Measurements from ENCODE around the gene SAYSD1. TPM values are rescaled to one million over a fixed set of nuclear protein-coding genes. Genes with fewer than 3 reads are reported as not detected.
A peak's percentile ranks its signal among the peaks of the same experiment; 100 is the strongest.

Gene SAYSD1
- polyA plus RNA-seq (2011; rRNA removed) (10.2 and 12.8 TPM in 2 replicates), polyA minus RNA-seq (2011; rRNA and poly(A)+ RNA removed) (7.1 and 7.6 TPM in 2 replicates)

GRCh38 chr6:39114704-39115599, at the start of gene SAYSD1:
TSS of gene SAYSD1 (minus strand) at chr6:39115186. CDS start at chr6:39115089, 97 bp downstream.
- no peak; the same call in 1 of the 2 replicates for TF ChIP-seq CTCF (IDR thresholded peaks at IDR 0.05; ENCODE audit: low read depth, low read length)
- POLR2A ChIA-PET = interaction anchor here (1.1 to 1.7 kb wide), 2 partner anchors 13 to 26 kb away, joined by 3 to 14 read pairs; no protein-coding TSS in a partner anchor
- Histone ChIP-seq H3K27ac (ENCODE audit: low read depth, low read length) (peak within 1 kb of the TSS; percentile 91), H3K4me3 (ENCODE audit: low read depth, low read length) (peak within 1 kb of the TSS; percentile 82), H3K27me3 (ENCODE audit: control insufficient read depth, insufficient read depth, low read length) (no peaks in the 10 kb centered on the region), H3K9me3 (ENCODE audit: control insufficient read depth, insufficient read depth, low read length) (no peaks in the 10 kb centered on the region)
- peak; percentile 69 for DNase-seq (ENCODE audit: low read depth, low spot score)
- CTCF ChIA-PET = interaction anchor here (1.3 to 3.1 kb wide), 3 partner anchors 13 to 243 kb away, joined by 4 to 14 read pairs (median 11); no protein-coding TSS in a partner anchor

- no peak overlapping the region for H3K27ac ChIP-seq (ENCODE audit: low read depth, low read length)
- H3K9me3 ChIP-seq (ENCODE audit: control insufficient read depth, insufficient read depth, low read length) = no peaks in the 10 kb centered on the region; the same call in 1 of the 2 replicates
- ChIA-PET CTCF (interaction anchor here (0.6 kb wide), 1 partner anchor 44 kb away, joined by 3 read pairs; no protein-coding TSS in a partner anchor), POLR2A (no interaction called here)
- no peak for TF ChIP-seq CTCF (IDR thresholded peaks at IDR 0.05; ENCODE audit: low read depth, low read length)
- no peak for DNase-seq (ENCODE audit: low read depth, low spot score)
- no peak overlapping the region for H3K4me3 ChIP-seq (ENCODE audit: low read depth, low read length)
- no peaks in the 10 kb centered on the region for H3K27me3 ChIP-seq (ENCODE audit: control insufficient read depth, insufficient read depth, low read length)
Measured at GRCh38 chr6:39157511-39157910, 42.5 kb upstream of the SAYSD1 start.

GRCh38 chr6:39156801-39157200, 41.8 kb upstream of the SAYSD1 start:
- CTCF ChIA-PET = no interaction called here
- no peak for TF ChIP-seq CTCF (IDR thresholded peaks at IDR 0.05; ENCODE audit: low read depth, low read length)
- Histone ChIP-seq H3K4me3 (ENCODE audit: low read depth, low read length) (no peak overlapping the region), H3K27me3 (ENCODE audit: control insufficient read depth, insufficient read depth, low read length) (no peaks in the 10 kb centered on the region), H3K27ac (ENCODE audit: low read depth, low read length) (no peak overlapping the region), H3K9me3 (ENCODE audit: control insufficient read depth, insufficient read depth, low read length) (no peaks in the 10 kb centered on the region; the same call in 1 of the 2 replicates)
- POLR2A ChIA-PET = no interaction called here
- DNase-seq (ENCODE audit: low read depth, low spot score) = no peak

GRCh38 chr6:39154705-39155104, 39.7 kb upstream of the SAYSD1 start:
- Histone ChIP-seq H3K27ac (ENCODE audit: low read depth, low read length) (no peak overlapping the region), H3K27me3 (ENCODE audit: control insufficient read depth, insufficient read depth, low read length) (no peaks in the 10 kb centered on the region), H3K9me3 (ENCODE audit: control insufficient read depth, insufficient read depth, low read length) (no peaks in the 10 kb centered on the region; the same call in 1 of the 2 replicates), H3K4me3 (ENCODE audit: low read depth, low read length) (no peak overlapping the region)
- POLR2A ChIA-PET = no interaction called here
- CTCF ChIA-PET = no interaction called here
- TF ChIP-seq CTCF (IDR thresholded peaks at IDR 0.05; ENCODE audit: low read depth, low read length) = no peak
- no peak for DNase-seq (ENCODE audit: low read depth, low spot score)
